CD4-positive, alpha-beta T cell treated with Interleukin-15 for 1 hour (primary cell): Measurements from ENCODE around the gene ABTB1.
"Not testable (repeated sequence)": the region's sequence is repeated elsewhere in the genome, so short reads cannot be mapped to it uniquely, and the experiment has no call there.

Source experiments
- DNase-seq: peaks from one replicate; pipeline ENCODE4 v3.0.0-alpha.2; 2020

ABTB1 gene

GRCh38 chr3:127651516-127652172, 21.1 kb upstream of the ABTB1 start:
- DNase-seq: no peak

DNA sequence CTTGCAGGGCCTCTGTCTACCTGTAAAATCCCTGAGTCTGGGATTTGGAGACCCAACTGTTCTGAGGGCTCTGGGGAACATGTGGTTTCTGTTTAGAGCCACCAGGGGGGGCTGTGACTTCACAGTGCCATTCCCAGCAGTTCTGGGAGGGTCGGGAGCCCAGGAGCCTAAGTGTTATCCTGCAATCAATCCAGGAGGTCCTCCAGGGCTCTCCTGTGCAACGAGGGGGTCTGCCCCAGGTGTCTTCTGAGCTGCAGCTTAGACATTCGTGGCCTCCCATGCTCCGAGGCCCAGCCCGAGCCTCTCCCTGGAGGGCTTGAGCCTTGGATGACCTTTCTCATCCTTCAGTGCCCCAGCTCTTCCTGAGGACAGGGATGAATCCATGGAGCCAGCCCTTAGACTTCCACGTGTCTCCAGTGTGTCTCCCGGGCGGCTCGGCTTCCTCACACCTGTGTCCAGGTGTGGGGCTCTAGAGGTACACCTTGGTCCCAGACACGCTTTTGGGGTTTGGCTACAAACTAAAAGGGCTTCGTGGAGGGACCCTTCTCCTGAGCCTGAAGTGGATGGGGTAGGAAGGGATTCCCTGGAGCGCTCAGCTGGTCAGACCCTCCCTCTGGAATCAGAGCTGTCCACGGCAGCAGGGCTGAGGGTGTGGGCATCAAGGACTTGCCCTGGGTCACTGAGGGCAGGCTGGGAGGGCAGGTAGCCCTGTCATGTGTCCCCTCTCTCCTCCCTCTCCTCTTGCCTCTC, 20.3 kb upstream of the ABTB1 start:
- DNase-seq: peak; percentile 41

DNA sequence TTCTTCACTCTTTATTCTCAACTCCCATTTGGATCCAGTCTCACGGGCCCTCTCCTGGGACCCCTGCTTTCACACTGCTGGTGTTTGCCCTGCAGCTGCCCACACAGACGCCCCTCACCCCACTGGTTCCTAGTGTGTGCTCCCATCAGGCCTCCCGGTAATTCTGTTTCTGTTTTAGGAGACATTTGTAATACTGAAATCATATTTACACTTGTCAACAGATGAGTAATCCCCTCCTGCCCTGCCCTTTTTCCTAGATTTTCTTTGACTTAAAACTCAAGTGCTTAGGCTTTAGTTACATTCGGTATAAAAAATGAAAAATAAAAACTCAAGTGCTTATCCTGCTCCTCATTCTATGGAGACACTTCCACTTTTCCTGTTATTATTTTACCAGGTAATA, 18.4 kb upstream of the ABTB1 start:
- DNase-seq: no peak

GRCh38 chr3:127654993-127655392, 17.8 kb upstream of the ABTB1 start:
- not testable (repeated sequence) for DNase-seq

DNA sequence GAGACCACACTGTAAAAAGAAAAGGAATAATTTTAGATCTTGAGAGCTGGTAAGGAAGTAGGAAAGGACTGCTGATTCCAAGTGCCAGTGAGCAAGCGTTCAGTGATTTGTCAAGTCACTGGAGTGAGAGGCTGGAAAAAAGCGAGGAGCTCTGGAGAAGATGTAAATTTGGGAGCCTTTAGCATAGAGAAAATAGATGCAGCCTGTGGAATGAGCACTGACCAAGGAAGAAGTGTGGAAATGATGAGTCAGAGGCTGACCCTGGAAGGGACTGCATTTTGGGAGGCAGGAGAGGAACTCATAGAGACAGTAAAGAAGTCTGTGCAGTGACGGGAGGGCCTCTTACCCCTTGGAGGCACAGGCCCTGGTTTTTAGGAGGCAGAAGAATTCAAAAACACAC, 17.1 kb upstream of the ABTB1 start:
- no peak for DNase-seq

DNA sequence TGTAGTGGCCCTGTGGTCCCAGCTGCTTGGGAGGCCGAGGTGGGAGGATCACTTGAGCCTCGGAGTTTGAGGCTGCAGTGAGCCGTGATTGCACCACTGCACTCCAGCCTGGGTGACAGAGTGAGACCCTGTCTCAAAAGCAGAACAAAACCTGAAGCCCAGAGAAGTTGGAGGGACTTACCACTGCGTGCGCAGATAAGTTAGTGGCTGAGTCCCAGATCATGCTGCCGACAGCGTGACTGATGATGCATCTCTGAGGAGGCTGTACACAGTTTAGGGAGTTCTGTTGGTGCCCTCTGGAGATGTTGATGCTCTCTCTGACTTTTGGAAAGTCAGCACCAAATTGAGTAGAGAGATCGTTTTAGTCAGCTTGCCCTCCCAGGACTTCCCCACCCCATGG, 15.8 kb upstream of the ABTB1 start:
- no peak for DNase-seq

DNA sequence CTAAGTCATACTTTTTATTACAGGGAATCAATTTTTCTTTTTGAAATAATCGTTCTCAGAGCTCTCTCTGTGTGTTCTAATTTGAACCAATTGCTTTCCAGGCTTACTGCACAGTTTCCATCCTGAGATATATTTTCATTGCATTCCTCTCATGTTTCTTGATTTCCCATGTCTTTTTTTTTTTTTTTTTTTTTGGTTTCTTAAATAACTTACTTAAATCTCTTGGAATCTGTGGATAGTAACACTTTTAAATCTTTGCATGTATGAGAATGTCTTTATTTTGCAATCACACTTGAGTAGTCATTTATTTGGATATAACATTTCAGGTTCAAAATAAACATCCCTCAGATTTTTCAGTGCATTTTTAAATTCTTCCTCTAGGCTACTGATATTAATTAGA, 14.5 kb upstream of the ABTB1 start:
- DNase-seq: no peak

- DNase-seq: no peak
Measured at GRCh38 chr3:127660621-127661251, 12.0 kb upstream of the ABTB1 start.

DNA sequence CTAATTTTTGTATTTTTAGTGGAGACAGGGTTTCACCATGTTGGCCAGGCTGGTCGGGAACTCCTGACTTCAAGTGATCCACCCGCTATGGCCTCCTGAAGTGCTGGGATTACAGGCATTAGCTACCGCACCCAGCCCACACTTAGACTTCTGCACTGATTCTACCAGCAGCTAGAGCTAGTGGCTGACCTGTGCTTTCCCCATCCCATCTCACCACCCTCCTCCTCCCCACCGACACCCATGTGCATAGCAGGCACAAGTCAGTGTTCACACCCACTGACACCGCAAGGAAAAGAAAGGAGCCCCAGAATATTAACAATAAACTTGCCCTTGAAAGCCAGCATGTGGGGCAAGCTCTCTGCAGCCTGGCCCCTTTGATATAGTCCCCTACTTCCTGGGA, 11.2 kb upstream of the ABTB1 start:
- DNase-seq: no peak

DNA sequence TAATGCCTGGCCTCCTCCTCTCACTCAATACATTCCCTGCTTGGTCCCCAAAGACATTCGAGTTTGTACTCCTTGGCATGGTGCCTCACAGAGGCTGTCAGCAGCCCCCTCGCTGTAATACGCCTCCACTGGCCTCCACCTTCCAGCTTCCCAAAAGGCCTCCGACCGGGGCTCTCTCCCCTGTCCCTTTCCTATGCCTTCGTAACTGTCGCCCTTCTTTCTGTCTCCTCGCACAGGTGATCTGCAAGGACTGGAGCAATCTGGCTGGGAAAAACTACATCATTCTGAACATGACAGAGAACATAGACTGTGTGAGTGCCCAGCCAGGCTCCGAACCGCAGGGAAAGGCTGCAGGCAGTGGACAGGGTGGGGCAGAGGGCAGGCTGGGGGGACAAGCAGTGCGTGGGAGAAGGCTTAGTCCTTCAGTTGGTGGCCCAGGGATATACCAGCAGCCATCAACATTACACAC, 10.7 kb upstream of the ABTB1 start:
- no peak for DNase-seq

- no peak for DNase-seq
Measured at GRCh38 chr3:127663151-127663550, 9.6 kb upstream of the ABTB1 start.

DNA sequence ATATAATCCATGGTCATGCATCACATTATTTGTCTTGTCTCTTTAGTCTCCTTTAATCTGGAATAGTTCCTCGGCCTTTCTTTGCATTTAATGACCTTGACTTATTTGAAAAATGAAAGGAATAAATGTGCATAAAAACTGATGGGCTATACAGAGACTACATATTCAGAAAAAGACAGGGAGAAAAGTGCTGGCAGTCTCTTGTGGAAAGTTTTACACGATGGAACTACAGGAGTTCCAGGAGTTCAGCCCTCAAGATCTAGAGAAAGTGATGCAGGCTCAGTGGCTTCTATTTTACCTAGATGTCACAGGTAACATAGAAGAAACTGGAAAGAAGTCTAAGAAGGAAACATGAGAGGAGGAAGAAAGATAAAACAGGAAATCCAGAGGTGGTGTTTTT, 7.6 kb upstream of the ABTB1 start:
- no peak for DNase-seq

GRCh38 chr3:127665586-127665985, 7.2 kb upstream of the ABTB1 start:
- DNase-seq: no peak

DNA sequence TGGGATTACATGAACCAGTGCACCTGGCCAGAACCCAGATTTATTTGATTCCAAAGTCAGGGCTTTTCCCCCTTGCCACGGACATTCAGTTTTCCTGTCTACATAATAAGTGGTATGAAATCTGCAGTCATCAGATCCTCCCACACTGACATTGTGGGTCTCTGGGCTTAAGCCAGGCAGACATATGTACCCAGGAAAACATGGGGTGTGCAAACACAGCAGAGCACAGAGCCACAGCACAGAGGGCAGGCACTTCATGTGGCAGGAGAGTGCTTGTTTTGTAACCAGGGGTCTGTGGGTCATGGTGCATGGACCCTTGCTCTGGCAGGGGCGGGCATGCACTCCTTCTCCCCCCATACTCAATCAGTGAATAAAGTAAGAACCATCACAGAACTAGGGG, 6.1 kb upstream of the ABTB1 start:
- DNase-seq: no peak

GRCh38 chr3:127667119-127667681, 5.6 kb upstream of the ABTB1 start:
- DNase-seq: peak; percentile 16

- peak; percentile 12 for DNase-seq
Measured at GRCh38 chr3:127668906-127669305, 3.8 kb upstream of the ABTB1 start.

DNA sequence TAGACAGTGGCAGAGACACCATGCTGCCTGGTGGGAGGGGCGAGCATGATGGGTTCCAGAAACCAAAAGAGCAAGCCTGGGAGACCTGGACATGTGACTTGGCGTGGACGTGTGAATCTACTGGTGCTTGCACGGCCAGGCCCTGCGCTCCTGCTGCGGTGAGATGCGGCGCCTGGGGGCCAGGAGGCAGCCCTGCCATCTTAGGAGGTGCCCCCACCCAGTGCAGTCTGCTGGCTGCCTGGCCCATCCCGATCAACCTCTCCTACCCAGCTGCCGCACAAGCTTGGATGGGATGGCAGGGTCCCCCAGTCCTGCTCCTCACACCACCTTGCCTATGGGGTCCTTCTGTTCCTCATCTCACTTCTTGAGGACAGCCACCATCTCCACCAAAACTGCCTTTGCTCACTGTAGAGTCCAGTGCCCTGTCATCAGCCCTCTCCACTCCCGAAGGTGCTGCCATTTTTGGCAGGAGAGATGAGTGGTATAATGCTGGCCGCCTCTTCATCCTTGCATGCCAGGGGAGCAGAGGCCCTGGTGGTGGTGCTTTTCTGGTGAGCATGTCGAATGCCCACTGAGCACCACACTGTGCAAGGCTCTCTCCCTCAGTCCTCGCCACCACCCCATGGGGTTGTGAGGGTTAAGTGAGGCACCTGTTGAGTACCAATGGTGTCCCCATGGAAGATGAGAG, 3.1 kb upstream of the ABTB1 start:
- peak; percentile 14 for DNase-seq

GRCh38 chr3:127670229-127670559, 2.6 kb upstream of the ABTB1 start:
- peak; percentile 6 for DNase-seq

- DNase-seq: peak; percentile 10
Measured at GRCh38 chr3:127670761-127671522, 1.8 kb upstream of the ABTB1 start.

DNA sequence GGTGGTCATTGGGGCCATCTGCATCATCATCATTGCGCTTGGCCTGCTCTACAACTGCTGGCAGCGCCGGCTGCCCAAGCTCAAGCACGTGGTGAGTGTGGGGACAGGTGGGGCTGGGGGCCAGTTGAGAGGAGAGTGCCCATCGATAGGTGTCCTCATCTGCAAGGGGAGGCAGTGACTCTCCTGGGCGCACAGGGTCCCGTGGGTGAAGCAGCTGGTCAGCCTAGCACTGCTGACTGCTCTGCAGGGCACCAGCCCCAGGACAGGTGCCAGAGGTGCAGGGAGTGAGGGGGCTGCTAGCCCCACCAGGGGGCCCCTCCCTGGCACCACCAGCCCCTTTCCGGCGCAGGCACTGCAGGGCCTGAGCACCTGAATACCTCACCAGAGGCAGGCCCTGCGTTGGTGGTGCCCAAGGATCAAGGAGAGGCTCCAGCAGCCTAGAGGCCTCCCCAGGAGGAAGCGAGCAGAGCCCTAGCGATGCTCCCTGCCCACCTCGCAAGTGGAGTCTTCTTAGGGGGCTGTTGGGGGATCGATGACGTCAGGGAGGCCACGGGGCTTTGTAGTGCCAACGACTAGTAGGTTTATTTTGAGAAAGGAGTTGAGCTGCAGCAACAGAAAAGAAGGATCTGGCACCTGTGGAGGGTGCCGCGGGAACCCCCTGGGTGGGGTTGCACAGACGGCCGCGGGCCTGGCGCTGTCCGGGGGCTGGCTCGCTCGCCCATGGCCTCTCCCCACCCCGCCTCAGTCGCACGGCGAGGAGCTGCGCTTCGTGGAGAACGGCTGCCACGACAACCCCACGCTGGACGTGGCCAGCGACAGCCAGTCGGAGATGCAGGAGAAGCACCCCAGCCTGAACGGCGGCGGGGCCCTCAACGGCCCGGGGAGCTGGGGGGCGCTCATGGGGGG, 976 bp upstream of the ABTB1 start:
- DNase-seq: peak; percentile 48
